Body of pancreas (tissue), 4 donors: Measurements from ENCODE around the gene GPR142. TPM values are rescaled to one million over a fixed set of nuclear protein-coding genes. Genes with fewer than 3 reads are reported as not detected.

ENCODE experiments used
- ATAC-seq: fragments of 150-250 bp; one replicate; pipeline ENCODE4 v1.9.1; 2016
- DNase-seq, 4 donors: peaks; one replicate each; pipeline ENCODE4 v3.0.0-alpha.2; 2019
- H3K27ac ChIP-seq, 4 donors: fragments of 200-600 bp; sonication (generic); 1 replicate in 3 of 4; 2 replicates in 1 of 4; pipeline versions ENCODE4 v1.5.1 to v1.6.1; 2016 to 2019; ENCODE audit warnings: mild to moderate bottlenecking in 1 of 4, mixed read lengths in 1 of 4, moderate library complexity in 1 of 4
- H3K27me3 ChIP-seq, 2 donors: fragments of 200-600 bp; sonication (generic); one replicate each; pipeline ENCODE4 v1.6.0; 2016; ENCODE audit warnings: mild to moderate bottlenecking in 1 of 2
- H3K36me3 ChIP-seq, 2 donors: fragments of 200-600 bp; sonication (generic); replicated peaks in 1 of 2; 2 replicates each; pipeline ENCODE4 v1.5.1; 2016; ENCODE audit warnings: low read depth in 2 of 2; ENCODE audit not compliant: insufficient read depth in 1 of 2
- H3K4me1 ChIP-seq: fragments of 200-600 bp; sonication (generic); one replicate; pipeline ENCODE4 v1.6.0; 2016
- H3K4me3 ChIP-seq, 2 donors: fragments of 200-600 bp; sonication (generic); 1 replicate in 1 of 2; 2 replicates in 1 of 2; pipeline ENCODE4 v1.5.1; 2016 to 2019
- H3K9me3 ChIP-seq, 3 donors: fragments of 200-600 bp; sonication (generic); 1 replicate in 2 of 3; 2 replicates in 1 of 3; pipeline ENCODE4 v1.5.1; 2016
- POLR2A ChIP-seq, 3 donors: fragments of 450-650 bp; IDR thresholded peaks; one replicate each; pipeline ENCODE4 v1.6.1; 2016; ENCODE audit warnings: antibody characterized with exemption in 3 of 3, mild to moderate bottlenecking in 2 of 3
- WGBS, 2 donors: methylation state at CpG; one replicate each; pipeline ENCODE4 v1.1.5; 2017; 5-methylcytosine and 5-hydroxymethylcytosine counted together
- intact Hi-C: fragments of 100-400 bp; cut with DNase I; formaldehyde crosslinking; loops from one replicate; pipeline ENCODE4 v1.15.1; 2023
- small RNA-seq: library from RNA; depleted of rRNA; stranded (forward); fragments of <200 nt; gene quantifications from one replicate; pipeline ENCODE3, GENCODE V24; 2016
- total RNA-seq, 2 donors: library from RNA; depleted of rRNA; stranded (reverse); fragments of >200 nt; gene quantifications; one replicate each; pipeline ENCODE4 v1.1.0, GENCODE V29; 2016
- TF ChIP-seq, protein P1 (sequence below), 7 experiments: fragments of 450-650 bp in 4 of 7; fragments of 200-600 bp in 3 of 7; sonication (generic) in 3 of 7; IDR thresholded peaks; one replicate each; pipeline ENCODE4 v1.5.1; 2016 to 2019; ENCODE audit warnings: antibody characterized with exemption in 7 of 7

GPR142 gene
- total RNA-seq, 2 donors from 2014 or later: 0.52 to 0.66 TPM

DNA sequence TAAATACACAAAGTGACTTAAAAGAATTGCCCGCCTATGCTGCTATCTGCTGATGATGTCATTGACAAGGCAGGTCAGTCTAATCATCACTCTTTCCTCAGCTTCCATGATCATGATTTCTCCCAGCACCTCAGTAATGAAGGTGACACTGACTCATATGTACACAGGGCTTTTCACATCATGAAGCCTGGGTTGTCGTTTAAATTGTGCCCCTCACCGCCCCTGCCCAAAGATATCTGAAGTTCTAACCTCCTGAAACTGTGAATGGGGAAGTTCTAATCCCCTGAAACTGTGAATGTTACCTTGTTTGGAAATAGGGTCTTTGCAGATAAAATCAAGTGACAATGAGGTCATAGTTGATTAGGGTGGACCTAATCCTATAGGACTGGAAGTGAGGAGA is 47.2 kb downstream of the GPR142 start:
- Histone ChIP-seq H3K4me3 (no peak overlapping the region), H3K4me1 (peaks cover 18% of the 10 kb centered on the region), H3K36me3 (no peaks in the 10 kb centered on the region), H3K9me3 (no peaks in the 10 kb centered on the region), H3K27ac (no peak overlapping the region), H3K27me3 (no peaks in the 10 kb centered on the region)
- ATAC-seq (no peak), DNase-seq (no peak)
- intact Hi-C loops: no loop called here
- WGBS, 2 donors: 77 to 84% methylated on average over 3 of the region's 3 CpGs
- TF ChIP-seq POLR2A (IDR thresholded peaks at IDR 0.05): no peak
- TF ChIP-seq, protein P1, sequence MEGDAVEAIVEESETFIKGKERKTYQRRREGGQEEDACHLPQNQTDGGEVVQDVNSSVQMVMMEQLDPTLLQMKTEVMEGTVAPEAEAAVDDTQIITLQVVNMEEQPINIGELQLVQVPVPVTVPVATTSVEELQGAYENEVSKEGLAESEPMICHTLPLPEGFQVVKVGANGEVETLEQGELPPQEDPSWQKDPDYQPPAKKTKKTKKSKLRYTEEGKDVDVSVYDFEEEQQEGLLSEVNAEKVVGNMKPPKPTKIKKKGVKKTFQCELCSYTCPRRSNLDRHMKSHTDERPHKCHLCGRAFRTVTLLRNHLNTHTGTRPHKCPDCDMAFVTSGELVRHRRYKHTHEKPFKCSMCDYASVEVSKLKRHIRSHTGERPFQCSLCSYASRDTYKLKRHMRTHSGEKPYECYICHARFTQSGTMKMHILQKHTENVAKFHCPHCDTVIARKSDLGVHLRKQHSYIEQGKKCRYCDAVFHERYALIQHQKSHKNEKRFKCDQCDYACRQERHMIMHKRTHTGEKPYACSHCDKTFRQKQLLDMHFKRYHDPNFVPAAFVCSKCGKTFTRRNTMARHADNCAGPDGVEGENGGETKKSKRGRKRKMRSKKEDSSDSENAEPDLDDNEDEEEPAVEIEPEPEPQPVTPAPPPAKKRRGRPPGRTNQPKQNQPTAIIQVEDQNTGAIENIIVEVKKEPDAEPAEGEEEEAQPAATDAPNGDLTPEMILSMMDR (IDR thresholded peaks at IDR 0.05): no peak

DNA sequence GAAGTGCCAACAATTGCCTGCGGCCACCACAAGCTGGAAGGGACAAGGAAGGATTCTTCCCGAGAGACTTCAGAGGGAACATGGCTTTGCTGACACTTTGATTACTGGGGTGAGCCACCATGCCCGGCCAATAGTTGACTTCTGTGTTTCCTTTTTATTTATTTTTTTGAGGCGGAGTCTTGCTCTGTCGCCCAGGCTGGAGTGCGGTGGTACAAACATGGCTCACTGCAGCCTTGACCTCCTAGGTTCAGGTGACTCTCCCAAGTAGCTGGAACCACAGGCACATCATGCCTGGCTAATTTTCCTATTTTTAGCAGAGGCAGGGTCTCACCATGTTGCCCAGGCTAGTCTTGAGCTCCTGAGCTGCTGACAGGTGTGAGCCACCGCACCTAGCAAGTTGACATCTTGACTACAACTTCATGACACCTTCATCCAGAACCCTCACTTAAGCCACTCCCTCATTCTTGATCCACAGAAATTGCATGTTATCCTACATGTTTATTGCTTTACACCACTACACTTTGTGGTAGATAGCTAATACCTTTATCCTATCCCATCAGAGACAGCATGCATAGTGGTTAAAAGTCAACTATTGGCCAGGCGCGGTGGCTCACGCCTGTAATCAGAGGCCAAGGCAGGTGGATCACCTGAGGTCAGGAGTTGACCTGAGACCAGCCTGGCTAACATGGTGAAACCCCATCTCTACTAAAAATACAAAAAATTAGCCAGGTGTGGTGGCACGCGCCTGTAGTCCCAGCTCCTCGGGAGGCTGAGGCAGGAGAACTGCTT is 48.5 kb downstream of the GPR142 start:
- Histone ChIP-seq H3K36me3 (no peaks in the 10 kb centered on the region), H3K27ac (no peak overlapping the region), H3K4me1 (peaks cover 28% of the 10 kb centered on the region), H3K4me3 (no peak overlapping the region), H3K9me3 (no peaks in the 10 kb centered on the region), H3K27me3 (no peaks in the 10 kb centered on the region)
- DNase-seq: no peak
- intact Hi-C loops: no loop called here
- 93 to 96% methylated on average over 13 of the region's 13 CpGs for WGBS, 2 donors
- no peak for TF ChIP-seq POLR2A (IDR thresholded peaks at IDR 0.05)
- TF ChIP-seq, protein P1 (IDR thresholded peaks at IDR 0.05): no peak
- ATAC-seq: no peak

DNA sequence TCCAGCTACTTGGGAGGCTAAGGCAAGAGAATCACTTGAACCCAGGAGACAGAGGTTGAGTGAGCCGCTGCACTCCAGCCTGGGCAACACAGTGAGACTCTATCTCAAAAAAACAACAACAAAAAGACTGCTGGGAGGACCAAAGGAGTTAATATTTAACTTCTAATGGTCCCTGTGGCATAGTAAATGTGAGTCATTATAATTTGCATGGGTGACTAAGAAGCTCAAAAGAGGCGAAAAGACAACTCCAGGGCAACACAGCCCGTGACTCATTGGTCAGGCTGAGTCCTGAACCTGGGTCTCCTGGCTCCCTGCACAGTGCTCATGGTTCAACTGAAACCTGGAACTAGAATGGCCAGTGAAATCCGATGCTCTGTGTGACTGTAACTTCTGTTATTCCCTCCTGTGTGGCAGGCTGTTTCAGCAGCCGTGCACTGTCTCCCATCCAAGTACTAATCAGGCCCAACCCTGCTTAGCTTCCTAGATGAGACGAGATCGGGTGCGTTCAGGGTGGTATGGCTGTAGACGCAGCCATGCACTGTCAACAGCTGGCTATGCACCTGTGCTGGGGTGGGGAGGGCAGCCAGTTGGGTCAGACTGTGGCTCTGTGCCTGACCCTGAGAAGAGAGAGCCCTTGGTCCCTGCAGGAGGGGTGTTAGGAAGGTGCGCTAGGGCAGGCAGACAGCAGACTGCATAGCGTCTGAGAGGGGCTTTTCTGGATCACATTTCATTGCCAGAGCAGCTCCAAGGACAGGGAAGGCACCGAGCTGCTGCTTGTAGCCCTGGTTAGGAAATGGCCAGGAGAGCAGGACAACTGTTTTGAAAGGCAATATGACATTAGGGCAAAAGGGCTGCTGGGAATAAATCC is 50.1 kb downstream of the GPR142 start:
- ATAC-seq (peak; percentile 74), DNase-seq (peak in 3 of 4 donors; percentile 34 to 69 (median 40))
- no peaks in the 10 kb centered on the region for H3K36me3 ChIP-seq
- 60 to 73% methylated on average over 4 to 12 of the region's 12 CpGs for WGBS, 2 donors
- H3K27me3 ChIP-seq: no peaks in the 10 kb centered on the region
- H3K27ac ChIP-seq: peak overlapping the region in 1 of 4 donors; percentile 65
- H3K9me3 ChIP-seq: no peaks in the 10 kb centered on the region
- H3K4me3 ChIP-seq: no peak overlapping the region
- intact Hi-C loops: no loop called here
- no peak for TF ChIP-seq POLR2A (IDR thresholded peaks at IDR 0.05)
- TF ChIP-seq, protein P1 (IDR thresholded peaks at IDR 0.05): no peak
- H3K4me1 ChIP-seq: peaks cover 28% of the 10 kb centered on the region

DNA sequence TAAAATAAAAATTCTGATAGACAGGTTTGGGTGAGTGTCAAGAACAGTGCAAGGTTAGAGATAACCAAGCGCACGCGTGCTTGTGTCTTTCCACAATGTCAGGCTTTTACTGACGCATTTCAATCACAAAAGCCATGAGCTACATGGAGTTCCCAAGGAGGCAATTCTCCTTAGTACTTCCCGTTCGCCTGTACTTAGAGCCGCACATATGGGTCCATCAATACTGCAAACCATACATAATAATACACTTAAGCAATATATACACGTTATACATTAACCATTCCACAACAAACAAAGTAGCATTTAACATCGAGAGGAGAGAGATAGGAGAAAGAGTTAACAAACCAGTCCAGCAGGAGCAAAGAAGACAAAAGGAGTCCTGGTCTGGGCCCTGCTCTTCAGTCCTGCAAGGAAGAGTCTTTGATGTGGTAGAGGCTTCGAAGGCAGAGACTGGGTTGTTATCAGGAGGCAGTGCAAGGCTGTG is 52.7 kb downstream of the GPR142 start:
- Histone ChIP-seq H3K4me1 (peaks cover 28% of the 10 kb centered on the region), H3K9me3 (no peaks in the 10 kb centered on the region), H3K4me3 (no peak overlapping the region), H3K36me3 (no peaks in the 10 kb centered on the region), H3K27me3 (no peaks in the 10 kb centered on the region), H3K27ac (peak overlapping the region in 3 of 4 donors; percentile 26 to 36 (median 27))
- 35% methylated on average over 10 of the region's 10 CpGs for WGBS, 2 donors
- ATAC-seq (peak; percentile 71), DNase-seq (peak; percentile 40 to 80 (median 56))
- TF ChIP-seq, protein P1 (IDR thresholded peaks at IDR 0.05): no peak
- peak in 1 of 3 donors; percentile 28 for TF ChIP-seq POLR2A (IDR thresholded peaks at IDR 0.05)
- intact Hi-C loops: no loop called here

Small RNA genes lying within 50 kb of the gene (small RNA-seq; reads per million reads assigned to genes)
- gene RNA5SP448: not detected

Other genes with a start within 250 kb of the GPR142 start
- 100 to 1,000 TPM; 141 to 156 TPM for gene RPL38, start 163.8 kb upstream of the GPR142 start, total RNA-seq
- gene TTYH2, start 153.9 kb upstream of the GPR142 start, total RNA-seq: 10 to 100 TPM in 1 of 2 donors, 1 to 10 TPM in 1; 8.0 to 14.8 TPM
- gene DNAI2, start 93.3 kb upstream of the GPR142 start, total RNA-seq: not detected
- 1 to 10 TPM; 2.3 to 3.3 TPM for gene KIF19, start 41.3 kb upstream of the GPR142 start, total RNA-seq
- 1 to 10 TPM in 1 of 2 donors, not detected in 1; 1.0 TPM for gene BTBD17, start 5.6 kb upstream of the GPR142 start, total RNA-seq
- gene GPRC5C, start 64.6 kb downstream of the GPR142 start, total RNA-seq: 10 to 100 TPM; 68.0 to 71.2 TPM
- 1 to 10 TPM; 2.0 to 3.1 TPM for gene CD300A, start 99.1 kb downstream of the GPR142 start, total RNA-seq
- not detected for gene CD300LB, start 164.0 kb downstream of the GPR142 start, total RNA-seq
- gene CD300C, start 178.6 kb downstream of the GPR142 start, total RNA-seq: under 1 TPM in 1 of 2 donors, not detected in 1; 0.52 TPM
- not detected for gene CD300H, start 200.0 kb downstream of the GPR142 start, total RNA-seq
- not detected for gene CD300LD, start 224.8 kb downstream of the GPR142 start, total RNA-seq